H1 (cell line): ENCODE measurements around the gene LRRC72. TPM values are rescaled to one million over a fixed set of nuclear protein-coding genes. Genes with fewer than 3 reads are reported as not detected.

Experiments
- ATF2 ChIP-seq: IDR thresholded peaks from 2 replicates; pipeline ENCODE4 v1.6.1; 2012; ENCODE audit warnings: low read length, inconsistent platforms
- CBX5 ChIP-seq: fragments of 300-800, 300-1000 bp; sonication (generic); IDR thresholded peaks from 2 replicates; pipeline ENCODE4 v1.7.1; 2016; ENCODE audit warnings: antibody characterized with exemption, low read length, low read depth
- POU5F1 ChIP-seq: IDR thresholded peaks from 2 replicates; pipeline ENCODE4 v1.6.1; 2011; ENCODE audit warnings: low read depth, mild to moderate bottlenecking, low read length, moderate library complexity
- RNF2 ChIP-seq: fragments of 200-900, 300-1000 bp; sonication (generic); IDR thresholded peaks from 2 replicates; pipeline ENCODE4 v1.7.1; 2016; ENCODE audit warnings: borderline replicate concordance, low read depth, mild to moderate bottlenecking, antibody characterized with exemption, low read length; ENCODE audit not compliant: poor library complexity, severe bottlenecking; ENCODE audit errors: missing control alignments
- SIN3A ChIP-seq, 2 experiments: IDR thresholded peaks in 1 of 2; conservative IDR thresholded peaks in 1 of 2; 2 replicates each; pipeline ENCODE4 v1.6.1; 2011 to 2012; ENCODE audit warnings: low read length in 2 of 2, improper control_type of control experiment in 1 of 2, low read depth in 1 of 2, mild to moderate bottlenecking in 1 of 2
- SIRT6 ChIP-seq: IDR thresholded peaks from one replicate; pipeline ENCODE4 v1.7.1; 2012; ENCODE audit warnings: low read length, inconsistent platforms
- SIX5 ChIP-seq: IDR thresholded peaks from 2 replicates; pipeline ENCODE4 v1.6.1; 2011; ENCODE audit warnings: mild to moderate bottlenecking, low read depth, low read length
- polyA plus RNA-seq, 7 experiments: library from polyadenylated mRNA; depleted of rRNA in 3 of 7; stranded (reverse) in 5 of 7; unstranded in 2 of 7; fragments of >200 nt in 5 of 7; fragments of 200-250 nt in 2 of 7; gene quantifications; 1 replicate in 5 of 7; 2 replicates in 1 of 7; 4 replicates in 1 of 7; pipeline versions ENCODE4 v1.2.1 to v1.2.3, GENCODE V29; 2011 to 2013; ENCODE audit warnings: missing spikeins in 2 of 7, mixed read lengths in 2 of 7
- total RNA-seq: library from RNA; stranded (reverse); fragmentation: NEBNext Ultra II Directional; extraction: Animal tissue kit (Norgen Biotek cat#: 25700); gene quantifications from 2 replicates; pipeline ENCODE4 v1.2.1, GENCODE V29; 2021

Gene LRRC72
- total and polyA plus RNA-seq, 2 of the 8 experiments (the other 6 are each of a cell fraction or from before 2014, with no cell fraction given) = not detected

- TF ChIP-seq ATF2 = no peak
- TF ChIP-seq SIN3A (conservative IDR thresholded peaks at IDR 0.05 in 1 of 2, IDR thresholded peaks at IDR 0.05 in 1 of 2; ENCODE audit: low read depth in 1 of 2, low read length in 2 of 2) = no peak
- no peak for TF ChIP-seq SIRT6
- no peak for TF ChIP-seq SIX5
- no peak for TF ChIP-seq RNF2
- TF ChIP-seq POU5F1 = no peak
- no peak for TF ChIP-seq CBX5
- TF ChIP-seq, all 59 proteins: peak for 0
Observed at GRCh38 chr7:16564023-16564380, 37.4 kb downstream of the LRRC72 start (continued).
